NCI-H146 treated with DMSO at 0.1 percent for 48 hours (cell line): ENCODE measurements around the gene GC.
"Not testable (repeated sequence)": the region's sequence is repeated elsewhere in the genome, so short reads cannot be mapped to it uniquely, and the experiment has no call there.

ENCODE experiments used
- DNase-seq: peaks from one replicate; lab custom pipeline; 2025; ENCODE audit not compliant: unreplicated experiment; lab: John Stamatoyannopoulos, UW

The GC gene, protein sequence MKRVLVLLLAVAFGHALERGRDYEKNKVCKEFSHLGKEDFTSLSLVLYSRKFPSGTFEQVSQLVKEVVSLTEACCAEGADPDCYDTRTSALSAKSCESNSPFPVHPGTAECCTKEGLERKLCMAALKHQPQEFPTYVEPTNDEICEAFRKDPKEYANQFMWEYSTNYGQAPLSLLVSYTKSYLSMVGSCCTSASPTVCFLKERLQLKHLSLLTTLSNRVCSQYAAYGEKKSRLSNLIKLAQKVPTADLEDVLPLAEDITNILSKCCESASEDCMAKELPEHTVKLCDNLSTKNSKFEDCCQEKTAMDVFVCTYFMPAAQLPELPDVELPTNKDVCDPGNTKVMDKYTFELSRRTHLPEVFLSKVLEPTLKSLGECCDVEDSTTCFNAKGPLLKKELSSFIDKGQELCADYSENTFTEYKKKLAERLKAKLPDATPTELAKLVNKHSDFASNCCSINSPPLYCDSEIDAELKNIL

GRCh38 chr4:71783972-71784371 lies at the start of gene GC:
GC (minus strand) TSS chr4:71784079; CDS start chr4:71784018, 61 bp downstream.
- no peak for DNase-seq

GRCh38 chr4:71833232-71833900 lies 49.5 kb upstream of the GC start:
- DNase-seq: no peak

GRCh38 chr4:71832049-71832448 lies 48.2 kb upstream of the GC start:
- no peak for DNase-seq

GRCh38 chr4:71830497-71831190 lies 46.8 kb upstream of the GC start:
- no peak for DNase-seq

DNA sequence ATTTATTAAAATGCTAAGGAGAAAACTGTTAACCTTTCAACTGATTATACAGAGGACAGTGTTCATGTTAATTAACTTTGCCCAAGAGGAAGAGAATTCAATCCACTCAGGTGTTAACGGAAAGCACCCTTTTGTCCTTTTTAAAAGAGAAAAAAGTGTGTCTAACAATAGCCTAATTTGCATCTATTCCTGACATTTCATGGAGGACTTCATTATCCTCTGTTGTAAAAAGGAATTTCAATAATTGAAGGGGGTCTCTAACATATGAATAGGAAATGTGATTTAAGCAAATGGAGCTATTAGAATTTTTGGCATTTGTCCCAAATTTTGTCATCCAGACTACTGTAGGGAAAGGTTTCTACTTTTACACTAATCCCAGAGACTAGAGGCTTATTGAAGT lies 44.6 kb upstream of the GC start:
- DNase-seq: no peak

DNA sequence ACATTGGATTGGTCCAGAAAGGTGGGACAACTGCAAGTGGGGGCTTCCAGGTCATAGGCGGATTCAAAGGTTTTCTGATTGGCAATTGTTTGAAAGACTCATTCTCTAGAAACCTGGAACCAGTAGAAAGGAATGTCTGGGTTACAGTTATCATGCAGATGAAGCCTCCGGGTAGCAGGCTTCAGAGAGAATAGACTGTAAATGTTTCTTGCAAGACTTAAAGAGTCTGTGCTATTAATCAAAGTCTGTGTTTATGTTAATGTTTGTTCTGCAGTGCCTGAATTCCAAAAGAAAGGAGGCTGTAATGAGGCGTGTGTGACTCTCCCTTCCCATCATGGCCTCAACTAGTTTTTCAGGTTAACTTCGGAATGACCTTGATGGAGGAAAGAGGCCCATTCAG lies 43.9 kb upstream of the GC start:
- no peak for DNase-seq

GRCh38 chr4:71816676-71817303 lies 32.9 kb upstream of the GC start:
- DNase-seq: no peak

GRCh38 chr4:71814433-71814832 lies 30.6 kb upstream of the GC start:
- no peak for DNase-seq

DNA sequence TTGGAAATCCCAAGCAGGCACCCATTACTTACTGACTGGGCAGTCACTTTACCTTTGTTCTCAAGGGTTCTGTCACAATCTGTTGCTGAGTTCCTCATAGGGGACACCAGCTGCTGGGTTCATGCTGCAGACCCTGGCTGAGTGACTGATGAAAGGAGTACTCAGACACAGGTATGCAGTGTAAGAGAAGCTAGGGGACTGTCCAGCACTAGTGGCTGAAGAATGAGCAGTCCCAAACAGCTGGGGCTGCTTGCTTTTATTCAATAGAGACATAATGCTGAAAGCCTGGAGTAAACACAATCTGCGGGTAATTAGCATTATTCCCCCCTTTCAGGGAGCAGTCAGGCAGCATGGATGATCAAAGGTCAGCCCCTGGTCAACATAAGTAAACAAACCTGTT lies 25.9 kb upstream of the GC start:
- DNase-seq: not testable (repeated sequence)

DNA sequence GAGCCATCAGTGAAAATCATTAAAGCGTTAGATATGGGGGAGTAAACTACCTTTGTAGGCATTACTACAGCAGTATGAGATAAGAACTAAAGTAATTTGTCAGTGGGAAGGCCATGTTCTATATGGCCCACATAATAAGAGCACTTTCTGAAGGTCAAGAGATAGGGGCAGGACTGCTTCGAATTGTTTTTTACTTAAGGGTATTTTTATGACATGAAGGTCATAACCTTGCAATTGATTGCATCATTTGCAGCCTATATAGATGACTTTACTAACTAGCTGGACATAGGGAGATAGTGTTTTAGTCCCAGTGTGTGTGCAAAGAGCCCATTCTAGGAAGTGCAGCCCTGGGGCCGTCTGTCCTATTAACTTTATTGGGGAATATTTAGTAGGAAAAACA lies 23.6 kb upstream of the GC start:
- DNase-seq: no peak

GRCh38 chr4:71805230-71805629 lies 21.4 kb upstream of the GC start:
- DNase-seq: not testable (repeated sequence)

DNA sequence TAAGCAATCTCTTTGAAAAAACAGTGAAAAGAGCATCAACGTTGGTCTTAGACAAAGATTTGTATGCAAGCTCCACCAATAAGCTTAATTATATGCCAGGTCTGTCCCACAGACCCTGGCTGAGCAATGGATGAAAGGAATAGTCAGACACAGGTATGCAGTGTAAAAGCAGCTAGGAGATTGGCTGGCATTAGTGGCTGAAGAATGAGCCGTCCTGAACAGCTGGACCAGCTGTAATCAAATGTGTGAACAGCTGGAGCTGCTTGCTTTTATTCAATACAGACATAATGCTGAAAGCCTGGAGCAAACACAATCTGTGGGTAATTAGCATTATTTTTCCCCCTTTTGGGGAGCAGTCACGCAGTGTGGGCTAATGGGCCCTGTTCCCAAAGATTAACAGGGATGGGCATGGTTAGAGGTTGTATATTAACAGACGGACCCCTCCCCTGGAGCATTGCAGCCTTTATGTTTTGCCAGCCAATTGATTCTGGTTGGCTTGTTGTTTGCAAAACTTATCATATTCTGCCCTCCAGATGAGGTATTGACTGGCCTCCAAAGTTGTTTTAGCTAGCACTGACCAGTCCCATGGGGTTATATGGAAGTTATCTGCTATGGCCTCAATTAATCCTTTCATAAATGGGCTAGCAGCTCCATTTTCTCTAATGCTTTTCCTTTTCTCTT lies 20.3 kb upstream of the GC start:
- not testable (repeated sequence) for DNase-seq

- DNase-seq: no peak
Observed at GRCh38 chr4:71785959-71786358, 2.1 kb upstream of the GC start.

DNA sequence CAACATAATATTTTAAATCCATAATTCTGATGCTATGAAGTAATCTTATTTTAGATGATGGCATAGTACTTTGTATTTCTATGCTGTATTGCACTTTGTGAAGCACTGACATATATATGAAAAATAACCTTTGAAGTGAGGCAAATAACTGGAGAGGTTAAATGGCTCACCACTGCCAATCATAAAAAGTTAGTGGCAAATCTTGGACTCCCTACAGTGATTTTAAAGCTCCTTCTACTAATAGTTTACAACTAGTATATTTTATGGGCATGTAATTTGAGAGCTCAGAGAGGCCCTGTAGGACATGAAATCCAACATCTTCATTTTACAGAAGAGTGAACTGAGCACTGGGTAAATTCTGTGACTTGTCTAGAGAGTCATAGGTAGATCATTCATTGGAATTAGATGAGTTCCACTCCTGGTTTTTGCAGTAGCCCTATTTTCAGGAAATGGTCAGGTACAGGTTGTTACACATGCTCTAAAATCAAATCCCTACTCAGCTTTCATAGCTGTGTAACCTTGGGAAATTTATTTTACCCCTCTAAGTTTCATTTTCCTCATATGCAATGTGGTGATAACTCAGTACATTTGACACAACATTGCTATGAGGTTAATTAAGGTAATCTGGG lies 804 bp upstream of the GC start:
- DNase-seq: no peak

DNA sequence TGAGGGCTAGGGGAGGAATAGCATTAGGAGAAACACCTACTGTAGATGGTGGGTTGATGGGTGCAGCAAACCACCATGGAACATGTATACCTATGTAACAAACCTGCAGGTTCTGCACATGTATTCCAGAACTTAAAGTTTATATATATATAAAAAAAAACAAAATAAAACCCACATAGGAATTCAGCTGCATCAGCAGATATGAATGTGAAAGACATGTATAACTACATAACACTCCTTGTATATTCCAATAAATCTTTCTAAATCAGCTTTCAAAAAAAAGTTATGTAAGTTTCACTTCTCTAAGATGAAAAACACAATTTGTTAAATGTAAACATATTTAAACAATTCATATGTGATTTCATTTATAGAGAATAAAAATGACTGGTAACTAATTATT lies 6.0 kb downstream of the GC start:
- DNase-seq: no peak

- no peak for DNase-seq
Observed at GRCh38 chr4:71775449-71775848, 8.4 kb downstream of the GC start.

DNA sequence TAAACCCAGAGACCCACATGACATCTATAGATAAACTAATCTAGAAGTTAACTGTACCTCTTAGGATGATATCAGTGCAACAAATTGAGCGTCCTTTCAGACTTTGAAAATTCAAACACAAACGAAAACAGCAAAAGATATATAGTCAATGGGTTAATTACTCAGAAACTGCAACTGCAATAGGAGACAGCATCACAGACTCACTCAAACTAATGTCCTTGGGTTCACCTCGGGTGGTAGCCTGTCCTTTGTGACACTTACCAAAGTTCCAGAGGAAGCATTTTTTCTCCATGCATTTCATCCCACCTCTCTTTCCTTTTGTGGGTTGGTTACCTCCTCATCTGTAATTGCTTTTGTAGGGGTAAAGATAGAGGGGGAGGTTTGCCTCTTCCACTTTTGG lies 9.7 kb downstream of the GC start:
- no peak for DNase-seq

DNA sequence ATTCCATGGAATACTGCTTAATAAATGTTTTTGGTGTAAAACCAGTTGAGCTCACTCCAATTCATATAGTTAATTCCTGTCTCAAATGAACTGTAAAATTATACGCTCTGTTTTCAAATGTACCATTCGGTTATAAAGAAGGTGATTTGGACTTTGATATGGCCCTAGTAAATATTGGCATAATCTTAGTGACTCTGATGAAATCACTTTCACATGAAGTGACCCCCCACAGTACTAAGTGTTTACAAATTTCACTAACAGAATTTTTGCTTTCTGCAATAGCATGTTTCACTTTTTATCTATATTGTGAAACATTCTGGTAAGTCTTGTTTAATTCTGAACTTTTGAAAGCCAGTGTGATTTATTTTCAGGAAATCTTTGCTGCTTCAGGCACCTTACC lies 10.9 kb downstream of the GC start:
- DNase-seq: no peak

DNA sequence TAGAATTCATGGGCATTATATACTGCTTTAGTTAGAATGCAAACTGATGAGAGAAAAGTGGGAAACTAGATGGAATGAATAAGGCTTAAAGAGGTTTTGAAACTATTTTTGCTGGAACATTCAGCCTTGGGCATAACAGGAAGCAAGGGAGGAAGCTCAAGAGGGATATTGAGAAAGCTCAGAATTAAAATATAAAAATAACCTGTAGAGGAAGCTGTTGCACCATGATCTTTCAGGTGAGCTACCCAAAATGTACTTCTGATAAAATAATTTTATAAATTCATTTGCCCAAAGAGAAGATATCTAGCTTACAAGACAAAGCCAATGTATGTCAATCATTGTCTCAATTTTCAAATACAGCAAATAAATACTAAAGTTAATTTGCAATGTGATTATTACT lies 11.3 kb downstream of the GC start:
- DNase-seq: no peak

GRCh38 chr4:71771613-71772012 lies 12.3 kb downstream of the GC start:
- DNase-seq: no peak
